OCI-LY7 (cell line): ENCODE data around the gene CFAP54.

Experiments used
- EZH2phosphoT487 ChIP-seq: fragments of 200-600 bp; sonication (generic); IDR thresholded peaks from 2 replicates; pipeline ENCODE4 v1.6.1; 2018; ENCODE audit warnings: low read depth, borderline replicate concordance, mild to moderate bottlenecking, mixed run types, antibody characterized with exemption, low read length, moderate library complexity, mixed read lengths
- TF ChIP-seq, protein P1 (sequence below): fragments of 200-600 bp; sonication (generic); conservative IDR thresholded peaks from 2 replicates; pipeline ENCODE4 v1.5.1; 2014; ENCODE audit warnings: mild to moderate bottlenecking, antibody characterized with exemption, low read length, moderate library complexity, mixed read lengths

DNA sequence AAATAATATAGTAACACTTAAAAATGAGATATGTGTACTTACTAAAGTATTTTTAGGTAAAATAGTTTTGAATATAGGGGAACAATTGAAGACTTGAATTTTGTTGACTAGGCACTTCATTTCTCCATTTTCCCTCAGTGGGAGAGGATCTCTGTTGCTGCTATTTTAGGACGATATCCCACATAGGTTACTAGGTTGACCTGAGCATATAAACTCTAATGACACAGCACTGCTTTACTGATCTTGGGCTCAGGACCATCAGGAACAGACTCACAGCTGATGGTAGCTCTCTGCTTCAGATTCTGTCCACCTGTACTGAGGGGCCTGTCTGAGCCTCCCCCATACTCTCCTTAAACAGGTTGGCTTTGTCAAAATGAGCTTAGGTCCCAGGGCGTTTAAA, 423.6 kb downstream of the CFAP54 start:
- TF ChIP-seq, protein P1, sequence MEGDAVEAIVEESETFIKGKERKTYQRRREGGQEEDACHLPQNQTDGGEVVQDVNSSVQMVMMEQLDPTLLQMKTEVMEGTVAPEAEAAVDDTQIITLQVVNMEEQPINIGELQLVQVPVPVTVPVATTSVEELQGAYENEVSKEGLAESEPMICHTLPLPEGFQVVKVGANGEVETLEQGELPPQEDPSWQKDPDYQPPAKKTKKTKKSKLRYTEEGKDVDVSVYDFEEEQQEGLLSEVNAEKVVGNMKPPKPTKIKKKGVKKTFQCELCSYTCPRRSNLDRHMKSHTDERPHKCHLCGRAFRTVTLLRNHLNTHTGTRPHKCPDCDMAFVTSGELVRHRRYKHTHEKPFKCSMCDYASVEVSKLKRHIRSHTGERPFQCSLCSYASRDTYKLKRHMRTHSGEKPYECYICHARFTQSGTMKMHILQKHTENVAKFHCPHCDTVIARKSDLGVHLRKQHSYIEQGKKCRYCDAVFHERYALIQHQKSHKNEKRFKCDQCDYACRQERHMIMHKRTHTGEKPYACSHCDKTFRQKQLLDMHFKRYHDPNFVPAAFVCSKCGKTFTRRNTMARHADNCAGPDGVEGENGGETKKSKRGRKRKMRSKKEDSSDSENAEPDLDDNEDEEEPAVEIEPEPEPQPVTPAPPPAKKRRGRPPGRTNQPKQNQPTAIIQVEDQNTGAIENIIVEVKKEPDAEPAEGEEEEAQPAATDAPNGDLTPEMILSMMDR = no peak
- TF ChIP-seq EZH2phosphoT487 = no peak
